HEK293 (cell line): ENCODE measurements around the gene IKZF1.

Source experiments
- CTCF ChIA-PET: fragments of 350-600 bp; formaldehyde crosslinking; extraction: SDS; loops from one replicate; lab custom pipeline; 2021; ENCODE audit warnings: antibody characterized with exemption; lab: Yijun Ruan, JAX
- POLR2A ChIA-PET: fragments of 300-600 bp; formaldehyde crosslinking; extraction: SDS; loops from one replicate; lab custom pipeline; 2020; ENCODE audit warnings: antibody characterized with exemption, inconsistent platforms; lab: Yijun Ruan, JAX
- H3K27ac ChIP-seq: fragments of 200-500 bp; sonication (Bioruptor generic); 2 replicates; pipeline ENCODE4 v1.5.1; 2014; ENCODE audit warnings: low read depth, low read length, control low read depth, inconsistent platforms; ENCODE audit errors: extremely low read depth
- H3K36me3 ChIP-seq, 2 experiments: fragments of 200-500 bp in 1 of 2; sonication (Bioruptor generic) in 1 of 2; 1 replicate in 1 of 2; 2 replicates in 1 of 2; pipeline ENCODE4 v1.5.1; 2014 to 2017; ENCODE audit warnings: inconsistent platforms in 2 of 2, low read length in 2 of 2; ENCODE audit not compliant: control insufficient read depth in 2 of 2, insufficient read depth in 1 of 2
- H3K4me1 ChIP-seq: fragments of 200-500 bp; sonication (Bioruptor generic); 2 replicates; pipeline ENCODE4 v1.5.1; 2014; ENCODE audit warnings: mild to moderate bottlenecking, low read length, inconsistent platforms; ENCODE audit not compliant: control insufficient read depth, insufficient read depth
- H3K4me3 ChIP-seq: 2 replicates; pipeline ENCODE4 v1.5.1; 2011; ENCODE audit warnings: low read depth, mild to moderate bottlenecking, control low read depth, low read length, moderate library complexity
- H3K9me3 ChIP-seq: fragments of 200-500 bp; sonication (Bioruptor generic); 2 replicates; pipeline ENCODE4 v1.5.1; 2014; ENCODE audit warnings: low read depth, low read length, inconsistent platforms; ENCODE audit not compliant: control insufficient read depth, insufficient read depth
- HOXC10 ChIP-seq: sonication (generic); formaldehyde crosslinking; IDR thresholded peaks from 2 replicates; pipeline ENCODE4 v1.8.1; 2023; ENCODE audit warnings: mild to moderate bottlenecking, missing genetic modification reagents
- PATZ1 ChIP-seq: fragments of 450-650 bp; formaldehyde crosslinking; IDR thresholded peaks from 2 replicates; pipeline ENCODE4 v1.5.1; 2016; ENCODE audit warnings: missing biosample characterization, missing genetic modification characterization
- TSHZ1 ChIP-seq: fragments of 450-650 bp; formaldehyde crosslinking; IDR thresholded peaks from 2 replicates; pipeline ENCODE4 v1.5.1; 2016; ENCODE audit warnings: missing biosample characterization, missing genetic modification characterization, borderline replicate concordance
- YY1 ChIP-seq: fragments of 450-650 bp; formaldehyde crosslinking; IDR thresholded peaks from 2 replicates; pipeline ENCODE4 v1.5.1; 2018; ENCODE audit warnings: missing biosample characterization, missing genetic modification characterization
- ZBTB21 ChIP-seq: fragments of 450-650 bp; formaldehyde crosslinking; IDR thresholded peaks from 2 replicates; pipeline ENCODE4 v1.5.1; 2017; ENCODE audit warnings: missing biosample characterization, missing genetic modification characterization
- ZBTB26 ChIP-seq: fragments of 450-650 bp; formaldehyde crosslinking; optimal IDR thresholded peaks from 2 replicates; pipeline ENCODE3; 2016; ENCODE audit warnings: missing biosample characterization, mild to moderate bottlenecking, missing genetic modification characterization
- ZBTB44 ChIP-seq: fragments of 450-650 bp; IDR thresholded peaks from 2 replicates; pipeline ENCODE4 v1.5.1; 2018; ENCODE audit warnings: missing biosample characterization, mild to moderate bottlenecking, missing genetic modification characterization
- ZBTB49 ChIP-seq: fragments of 450-650 bp; formaldehyde crosslinking; IDR thresholded peaks from 2 replicates; pipeline ENCODE4 v1.5.1; 2016; ENCODE audit warnings: missing biosample characterization, missing genetic modification characterization, low read depth
- ZBTB8A ChIP-seq: fragments of 450-650 bp; formaldehyde crosslinking; IDR thresholded peaks from 2 replicates; pipeline ENCODE4 v1.5.1; 2016; ENCODE audit warnings: missing biosample characterization, missing genetic modification characterization
- ZFP37 ChIP-seq: fragments of 450-650 bp; formaldehyde crosslinking; IDR thresholded peaks from 2 replicates; pipeline ENCODE4 v1.5.1; 2016; ENCODE audit warnings: missing biosample characterization, missing genetic modification characterization
- ZFP69B ChIP-seq: fragments of 450-650 bp; formaldehyde crosslinking; IDR thresholded peaks from 2 replicates; pipeline ENCODE4 v1.5.1; 2016; ENCODE audit warnings: missing biosample characterization, missing genetic modification characterization
- ZNF148 ChIP-seq: fragments of 450-650 bp; formaldehyde crosslinking; IDR thresholded peaks from 2 replicates; pipeline ENCODE4 v1.5.0; 2017; ENCODE audit warnings: missing biosample characterization, missing genetic modification characterization, borderline replicate concordance
- ZNF2 ChIP-seq: fragments of 450-650 bp; formaldehyde crosslinking; IDR thresholded peaks from 2 replicates; pipeline ENCODE4 v1.5.1; 2016; ENCODE audit warnings: missing biosample characterization, missing genetic modification characterization
- ZNF311 ChIP-seq: fragments of 450-650 bp; formaldehyde crosslinking; IDR thresholded peaks from 2 replicates; pipeline ENCODE4 v1.5.1; 2017; ENCODE audit warnings: missing biosample characterization, missing genetic modification characterization, borderline replicate concordance
- ZNF324 ChIP-seq: fragments of 450-650 bp; formaldehyde crosslinking; IDR thresholded peaks from 2 replicates; pipeline ENCODE4 v1.5.1; 2016; ENCODE audit warnings: missing biosample characterization, missing genetic modification characterization
- ZNF366 ChIP-seq: fragments of 450-650 bp; formaldehyde crosslinking; conservative IDR thresholded peaks from 2 replicates; pipeline ENCODE4 v1.5.1; 2016; ENCODE audit warnings: missing biosample characterization, missing genetic modification characterization
- ZNF433 ChIP-seq: fragments of 450-650 bp; formaldehyde crosslinking; IDR thresholded peaks from 2 replicates; pipeline ENCODE4 v1.5.1; 2016; ENCODE audit warnings: missing biosample characterization, missing genetic modification characterization, low read depth
- ZNF473 ChIP-seq: fragments of 450-650 bp; formaldehyde crosslinking; IDR thresholded peaks from 2 replicates; pipeline ENCODE4 v1.5.1; 2017; ENCODE audit warnings: missing biosample characterization, missing genetic modification characterization
- ZNF548 ChIP-seq: fragments of 450-650 bp; formaldehyde crosslinking; IDR thresholded peaks from 2 replicates; pipeline ENCODE4 v1.5.1; 2016; ENCODE audit warnings: missing biosample characterization, missing genetic modification characterization
- ZNF585B ChIP-seq: fragments of 450-650 bp; formaldehyde crosslinking; IDR thresholded peaks from 2 replicates; pipeline ENCODE4 v1.5.1; 2016; ENCODE audit warnings: missing biosample characterization, missing genetic modification characterization
- ZNF624 ChIP-seq: fragments of 450-650 bp; formaldehyde crosslinking; IDR thresholded peaks from 2 replicates; pipeline ENCODE4 v1.5.1; 2017; ENCODE audit warnings: missing biosample characterization, missing genetic modification characterization
- ZNF785 ChIP-seq: fragments of 450-650 bp; formaldehyde crosslinking; IDR thresholded peaks from 2 replicates; pipeline ENCODE4 v1.5.1; 2016; ENCODE audit warnings: missing biosample characterization, missing genetic modification characterization
- ZSCAN23 ChIP-seq: fragments of 450-650 bp; formaldehyde crosslinking; IDR thresholded peaks from 2 replicates; pipeline ENCODE4 v1.5.1; 2016; ENCODE audit warnings: missing biosample characterization, missing genetic modification characterization
- ZSCAN30 ChIP-seq: fragments of 450-650 bp; IDR thresholded peaks from 2 replicates; pipeline ENCODE4 v1.5.1; 2018; ENCODE audit warnings: missing biosample characterization, mild to moderate bottlenecking, missing genetic modification characterization, moderate library complexity

The IKZF1 gene

GRCh38 chr7:50431316-50431715, 126.8 kb downstream of the IKZF1 start (continued):
- TF ChIP-seq ZNF148 (no peak), YY1 (tag by site-specific recombination) (no peak), ZSCAN30 (tag by site-specific recombination) (no peak), ZFP69B (tag by site-specific recombination) (no peak), ZNF585B (tag by site-specific recombination) (no peak), ZBTB44 (tag by site-specific recombination) (no peak), ZNF624 (tag by site-specific recombination) (no peak)

- no peaks in the 10 kb centered on the region for H3K9me3 ChIP-seq
- CTCF ChIA-PET: interaction anchor here (2.0 to 2.3 kb wide), 2 partner anchors 14 to 227 kb away, joined by 4 to 10 read pairs; no protein-coding TSS in a partner anchor
- H3K36me3 ChIP-seq: no peaks in the 10 kb centered on the region; a peak in 1 of 3 replicates
- H3K4me1 ChIP-seq: no peaks in the 10 kb centered on the region
- no peak overlapping the region for H3K27ac ChIP-seq
- H3K4me3 ChIP-seq: no peak overlapping the region
- POLR2A ChIA-PET: no interaction called here
- TF ChIP-seq ZNF366 (tag by site-specific recombination) (no peak), ZNF433 (tag by site-specific recombination) (no peak), HOXC10 (no peak), ZBTB8A (tag by site-specific recombination) (no peak), ZNF473 (tag by site-specific recombination) (no peak), ZNF785 (tag by site-specific recombination) (no peak), TSHZ1 (tag by site-specific recombination) (no peak), ZBTB26 (no peak), ZSCAN23 (tag by site-specific recombination) (no peak), ZNF324 (tag by site-specific recombination) (no peak), ZBTB49 (tag by site-specific recombination) (no peak), ZFP37 (tag by site-specific recombination) (no peak), ZNF311 (no peak), PATZ1 (tag by site-specific recombination) (no peak), ZBTB21 (no peak), ZNF2 (no peak), ZNF548 (tag by site-specific recombination) (no peak)
Measured at GRCh38 chr7:50431722-50432305, 127.3 kb downstream of the IKZF1 start.
